Astrocyte of the hippocampus (primary cell): Measurements from ENCODE around the gene PLXNB2.
"Not testable (repeated sequence)": the region's sequence is repeated elsewhere in the genome, so short reads cannot be mapped to it uniquely, and the experiment has no call there.

Source experiments
- DNase-seq: peaks from one replicate; pipeline ENCODE4 v3.0.0; 2011; ENCODE audit warnings: low read depth, low spot score

PLXNB2 gene

GRCh38 chr22:50281384-50281760 is 26.1 kb downstream of the PLXNB2 start:
- DNase-seq = no peak

- no peak for DNase-seq
Observed at GRCh38 chr22:50280708-50281383, 26.6 kb downstream of the PLXNB2 start.

GRCh38 chr22:50280022-50280707 is 27.3 kb downstream of the PLXNB2 start:
- no peak for DNase-seq

GRCh38 chr22:50278956-50279619 is 28.4 kb downstream of the PLXNB2 start:
- DNase-seq = no peak

GRCh38 chr22:50278461-50278860 is 29.0 kb downstream of the PLXNB2 start:
- DNase-seq = no peak

GRCh38 chr22:50277761-50278160 is 29.7 kb downstream of the PLXNB2 start:
- DNase-seq = no peak

- peak; percentile 78 for DNase-seq
Observed at GRCh38 chr22:50276143-50276542, 31.3 kb downstream of the PLXNB2 start.

- no peak for DNase-seq
Observed at GRCh38 chr22:50275181-50276055, 32.0 kb downstream of the PLXNB2 start.

GRCh38 chr22:50274771-50275170 is 32.7 kb downstream of the PLXNB2 start:
- DNase-seq = no peak

- DNase-seq = peak; percentile 74
Observed at GRCh38 chr22:50274311-50274710, 33.1 kb downstream of the PLXNB2 start.

- DNase-seq = not testable (repeated sequence)
Observed at GRCh38 chr22:50273781-50274180, 33.7 kb downstream of the PLXNB2 start.

GRCh38 chr22:50273352-50273751 is 34.1 kb downstream of the PLXNB2 start:
- not testable (repeated sequence) for DNase-seq

- DNase-seq = no peak
Observed at GRCh38 chr22:50272044-50272802, 35.2 kb downstream of the PLXNB2 start.

GRCh38 chr22:50271519-50271970 is 35.9 kb downstream of the PLXNB2 start:
- DNase-seq = peak; percentile 88

GRCh38 chr22:50270666-50271394 is 36.6 kb downstream of the PLXNB2 start:
- peak; percentile 88 for DNase-seq

GRCh38 chr22:50269970-50270665 is 37.3 kb downstream of the PLXNB2 start, which contains the start of gene MAPK11:
Gene MAPK11, minus strand, starts transcription at chr22:50270380. Its CDS starts 88 bp downstream, at chr22:50270292.
- peak; percentile 88 for DNase-seq

GRCh38 chr22:50269573-50269969 is 37.9 kb downstream of the PLXNB2 start:
- peak; percentile 34 for DNase-seq

- peak; percentile 57 for DNase-seq
Observed at GRCh38 chr22:50268655-50269113, 38.8 kb downstream of the PLXNB2 start.
